B cell (primary cell): ENCODE data around the gene HOXD10. TPM values are rescaled to one million over a fixed set of nuclear protein-coding genes. Genes with fewer than 3 reads are reported as not detected.

ENCODE experiments used
- ATAC-seq: fragments of 200-7000 bp; cut with Tn5 transposase; one replicate; pipeline ENCODE4 v1.10.0; 2021; ENCODE audit warnings: low read depth, mild to moderate bottlenecking, moderate number of reproducible peaks, moderate library complexity
- CTCF ChIA-PET: fragments of 350-600 bp; sonication (Branson Sonifier 250); formaldehyde crosslinking; loops from one replicate; lab custom pipeline; 2021; ENCODE audit warnings: antibody characterized with exemption, inconsistent platforms; lab: Charles Lee
- POLR2A ChIA-PET: fragments of 350-600 bp; sonication (Branson Sonifier 250); formaldehyde crosslinking; loops from one replicate; lab custom pipeline; 2021; ENCODE audit warnings: antibody characterized with exemption; lab: Charles Lee
- DNase-seq: peaks from one replicate; pipeline ENCODE4 v3.0.0; 2013
- H2AFZ ChIP-seq: 2 replicates; pipeline ENCODE4 v1.6.1; 2012; ENCODE audit warnings: mild to moderate bottlenecking, low read depth, low read length; ENCODE audit not compliant: insufficient read depth, poor library complexity, severe bottlenecking
- H3K27ac ChIP-seq, 2 donors: 1 replicate in 1 of 2; 2 replicates in 1 of 2; pipeline ENCODE4 v1.5.1; 2012 to 2013; ENCODE audit warnings: low read length in 2 of 2, mild to moderate bottlenecking in 2 of 2, moderate library complexity in 1 of 2
- H3K27me3 ChIP-seq, 4 experiments: fragments of 200-600 bp in 1 of 4; sonication (generic) in 1 of 4; replicated peaks in 1 of 4; 1 replicate in 2 of 4; 2 replicates in 2 of 4; pipeline versions ENCODE4 v1.6.1 to v1.7.0; 2013 to 2016; ENCODE audit warnings: low read length in 3 of 4, mild to moderate bottlenecking in 2 of 4, mixed read lengths in 1 of 4, moderate library complexity in 1 of 4; ENCODE audit not compliant: insufficient read depth in 4 of 4, control insufficient read depth in 3 of 4; ENCODE audit errors: control extremely low read depth in 1 of 4
- H3K36me3 ChIP-seq, 2 experiments: replicated peaks in 1 of 2; 1 replicate in 1 of 2; 2 replicates in 1 of 2; pipeline versions ENCODE4 v1.6.1 to v1.7.1; 2013; ENCODE audit warnings: low read length in 1 of 2; ENCODE audit not compliant: insufficient read depth in 2 of 2, control insufficient read depth in 1 of 2; ENCODE audit errors: control extremely low read depth in 1 of 2, extremely low read depth in 1 of 2
- H3K4me1 ChIP-seq, 2 donors: fragments of 200-600 bp in 1 of 2; sonication (generic) in 1 of 2; 1 replicate in 1 of 2; 2 replicates in 1 of 2; pipeline versions ENCODE4 v1.5.1 to v1.6.1; 2013 to 2017; ENCODE audit warnings: low read length in 2 of 2; ENCODE audit not compliant: control insufficient read depth in 2 of 2, insufficient read depth in 2 of 2
- H3K4me2 ChIP-seq: replicated peaks from 2 replicates; pipeline ENCODE3; 2012; ENCODE audit warnings: mild to moderate bottlenecking, low read depth, low read length; ENCODE audit not compliant: poor library complexity, severe bottlenecking
- H3K4me3 ChIP-seq, 5 experiments: fragments of 200-600 bp in 1 of 5; sonication (generic) in 1 of 5; 1 replicate in 3 of 5; 2 replicates in 2 of 5; pipeline versions ENCODE4 v1.5.1 to v1.7.0; 2011 to 2016; ENCODE audit warnings: low read length in 4 of 5, mild to moderate bottlenecking in 4 of 5, low read depth in 2 of 5, control low read depth in 1 of 5, moderate library complexity in 1 of 5; ENCODE audit not compliant: insufficient read depth in 1 of 5; ENCODE audit errors: control extremely low read depth in 1 of 5, extremely low read depth in 1 of 5
- H3K79me2 ChIP-seq: fragments of 200-600 bp; sonication (generic); one replicate; pipeline ENCODE4 v1.6.0; 2016; ENCODE audit warnings: low read length; ENCODE audit not compliant: control insufficient read depth, insufficient read depth
- H3K9ac ChIP-seq: fragments of 200-600 bp; sonication (generic); 2 replicates; pipeline ENCODE4 v1.6.1; 2017; ENCODE audit warnings: mild to moderate bottlenecking, low read length, moderate library complexity
- H3K9me3 ChIP-seq, 3 donors: one replicate each; pipeline versions ENCODE4 v1.6.1 to v1.7.1; 2013; ENCODE audit warnings: low read length in 2 of 3; ENCODE audit not compliant: control insufficient read depth in 2 of 3, insufficient read depth in 1 of 3; ENCODE audit errors: control extremely low read depth in 1 of 3
- H4K20me1 ChIP-seq: 2 replicates; pipeline ENCODE4 v1.6.0; 2012; ENCODE audit warnings: mild to moderate bottlenecking, low read length; ENCODE audit not compliant: insufficient read depth, control insufficient read depth, poor library complexity, severe bottlenecking
- H3K27ac Mint-ChIP-seq: one replicate; pipeline ENCODE4 v1.8.0; 2021; ENCODE audit warnings: mixed read lengths
- H3K27me3 Mint-ChIP-seq: one replicate; pipeline ENCODE4 v1.8.0; 2021; ENCODE audit warnings: mixed read lengths
- H3K4me1 Mint-ChIP-seq: one replicate; pipeline ENCODE4 v1.8.0; 2021; ENCODE audit warnings: mixed read lengths
- H3K4me3 Mint-ChIP-seq: one replicate; pipeline ENCODE4 v1.8.0; 2021; ENCODE audit warnings: mixed read lengths
- H3K9me3 Mint-ChIP-seq: one replicate; pipeline ENCODE4 v1.8.0; 2022; ENCODE audit warnings: mixed read lengths; ENCODE audit not compliant: insufficient read depth
- CTCF ChIP-seq: fragments of 200-600 bp; IDR thresholded peaks from one replicate; pipeline ENCODE4 v1.8.0; 2022; ENCODE audit warnings: antibody characterized with exemption, mild to moderate bottlenecking
- EZH2 ChIP-seq: IDR thresholded peaks from 2 replicates; pipeline ENCODE4 v1.6.1; 2012; ENCODE audit warnings: borderline replicate concordance, low read depth, mild to moderate bottlenecking, moderate library complexity, low read length; ENCODE audit not compliant: insufficient read depth, poor library complexity, severe bottlenecking
- WGBS: methylation state at CpG from one replicate; pipeline ENCODE4 v1.1.5; 2013; ENCODE audit warnings: missing lambda C conversion rate; ENCODE audit not compliant: insufficient coverage; 5-methylcytosine and 5-hydroxymethylcytosine counted together
- intact Hi-C: fragments of 100-400 bp; cut with micrococcal nuclease; formaldehyde crosslinking; loops from one replicate; pipeline ENCODE4 v1.10.0; 2022
- polyA plus RNA-seq: library from polyadenylated mRNA; depleted of rRNA; stranded (reverse); fragments of >200 nt; gene quantifications from 2 replicates; pipeline ENCODE4 v1.2.3, GENCODE V29; 2012
- total RNA-seq, 2 donors: library from RNA; stranded (reverse); fragments of 120-200 nt in 1 of 2; gene quantifications; 1 replicate in 1 of 2; 2 replicates in 1 of 2; pipeline versions ENCODE4 v1.2.3 to v1.2.4, GENCODE V29; 2013 to 2022

The HOXD10 gene
- total and polyA plus RNA-seq, 2 donors (not counting 1 experiment from before 2014, with no cell fraction given), result not detected

DNA sequence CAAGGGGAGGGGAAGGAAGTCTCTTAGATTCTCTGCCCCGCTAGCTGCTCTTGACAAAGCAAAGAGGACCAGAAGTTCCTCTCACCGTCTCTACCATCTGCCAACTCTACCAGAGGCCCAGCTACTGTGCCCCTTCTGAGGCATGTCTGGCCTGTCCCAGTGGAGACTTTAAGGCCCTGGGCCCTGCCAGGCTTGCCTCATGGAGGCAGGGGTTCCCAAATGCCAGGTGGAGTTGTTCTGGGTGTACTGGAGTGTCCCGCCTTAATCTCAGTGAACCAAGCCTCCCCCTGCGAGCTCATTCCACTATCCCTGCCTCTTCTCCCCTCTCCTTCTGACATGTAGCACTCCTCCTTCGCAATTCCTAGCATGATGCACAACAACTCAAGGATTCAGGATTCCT lies 14.7 kb upstream of the HOXD10 start:
- Histone ChIP-seq H3K4me3 (no peak overlapping the region), H3K4me1 (peaks cover 12 to 52% of the 10 kb centered on the region in 2 donors), H4K20me1 (no peaks in the 10 kb centered on the region), H3K27me3 (peaks cover 0 to 98% (median 66%) of the 10 kb centered on the region in 4 experiments), H3K4me2 (no peak overlapping the region), H3K9me3 (peaks cover 0 to 64% (median 0%) of the 10 kb centered on the region in 3 donors), H2AFZ (no peak overlapping the region), H3K27ac (no peak overlapping the region), H3K9ac (no peak overlapping the region), H3K36me3 (no peaks in the 10 kb centered on the region), H3K79me2 (no peaks in the 10 kb centered on the region)
- 10% methylated on average over 3 of the region's 5 CpGs for WGBS
- CTCF ChIA-PET, result interaction anchor here (0.8 to 1.6 kb wide), 2 partner anchors 25 to 550 kb away, joined by 3 to 4 read pairs; no protein-coding TSS in a partner anchor
- TF ChIP-seq EZH2 (no peak), CTCF (no peak)
- Mint-ChIP-seq H3K4me3 (no peak overlapping the region), H3K4me1 (peaks cover 17% of the 10 kb centered on the region), H3K27ac (no peak overlapping the region), H3K9me3 (no peaks in the 10 kb centered on the region), H3K27me3 (peaks cover 81% of the 10 kb centered on the region)
- POLR2A ChIA-PET, result no interaction called here
- no peak for ATAC-seq
- intact Hi-C loops, result no loop called here
- no peak for DNase-seq

DNA sequence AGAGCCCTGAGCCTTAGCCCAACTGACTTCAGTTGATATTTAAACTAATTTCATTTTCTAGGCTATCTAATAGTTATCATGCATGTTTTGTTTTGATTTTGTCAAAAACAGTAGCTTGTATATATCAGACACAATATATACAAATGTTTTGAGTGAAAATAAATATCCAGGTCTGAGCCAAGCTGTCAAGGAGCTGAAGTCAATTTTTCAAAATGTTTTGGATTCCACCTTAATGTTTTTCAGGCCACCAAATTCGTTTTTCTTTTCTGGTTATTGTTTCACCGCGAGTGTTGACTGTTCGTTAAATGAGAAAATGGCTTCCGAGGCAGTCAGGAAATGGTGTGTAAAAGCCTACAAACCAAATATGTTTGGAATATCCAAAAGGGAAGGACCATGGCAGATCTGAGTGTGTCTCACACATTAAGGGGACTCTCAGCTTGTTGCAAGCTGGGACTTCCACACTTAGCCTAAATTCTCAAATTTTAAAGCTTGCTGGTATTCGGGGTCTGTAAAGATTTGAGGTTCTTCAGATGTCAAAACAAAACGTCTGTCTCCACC lies 14.2 kb upstream of the HOXD10 start:
- H3K9me3 Mint-ChIP-seq, result no peaks in the 10 kb centered on the region
- 17% methylated on average over 7 of the region's 7 CpGs for WGBS
- POLR2A ChIA-PET, result no interaction called here

More for the DNA sequence above, 14.2 kb upstream of the HOXD10 start:
- peaks cover 15% of the 10 kb centered on the region for H3K4me1 Mint-ChIP-seq
- CTCF ChIA-PET, result interaction anchor here (1.2 to 1.6 kb wide), 3 partner anchors 9 to 550 kb away, joined by 3 to 4 read pairs (median 4); no protein-coding TSS in a partner anchor
- Histone ChIP-seq H3K4me2 (no peak overlapping the region), H3K4me3 (no peak overlapping the region), H3K9me3 (peaks cover 0 to 65% (median 0%) of the 10 kb centered on the region in 3 donors), H3K27ac (no peak overlapping the region), H3K36me3 (no peaks in the 10 kb centered on the region), H3K4me1 (peaks cover 10 to 50% of the 10 kb centered on the region in 2 donors), H4K20me1 (no peaks in the 10 kb centered on the region), H3K27me3 (peaks cover 0 to 97% (median 65%) of the 10 kb centered on the region in 4 experiments), H3K9ac (no peak overlapping the region), H3K79me2 (no peaks in the 10 kb centered on the region), H2AFZ (no peak overlapping the region)
- H3K27me3 Mint-ChIP-seq, result peaks cover 80% of the 10 kb centered on the region
- TF ChIP-seq EZH2 (no peak), CTCF (no peak)
- intact Hi-C loops, result no loop called here
- ATAC-seq, result no peak
- no peak overlapping the region for H3K4me3 Mint-ChIP-seq
- DNase-seq, result no peak
- H3K27ac Mint-ChIP-seq, result no peak overlapping the region
